Natural killer cell (primary cell): ENCODE data around the gene SORL1. TPM values are rescaled to one million over a fixed set of nuclear protein-coding genes. Genes with fewer than 3 reads are reported as not detected.
A peak's percentile ranks its signal among the peaks of the same experiment; 100 is the strongest.

Experiments
- ATAC-seq, 3 donors: fragments of 150-1000 bp in 2 of 3; fragments of 200-7000 bp in 1 of 3; cut with Tn5 transposase; 1 replicate in 1 of 3; 2 replicates in 2 of 3; pipeline ENCODE4 v1.10.0; 2021; ENCODE audit warnings: mild to moderate bottlenecking in 2 of 3, moderate library complexity in 2 of 3
- DNase-seq, 2 donors: peaks; one replicate each; pipeline versions ENCODE4 v3.0.0 to v3.0.0-alpha.2; 2013 to 2021; ENCODE audit warnings: mixed read lengths in 1 of 2
- H3K27ac ChIP-seq: one replicate; pipeline ENCODE4 v1.5.1; 2013; ENCODE audit warnings: mild to moderate bottlenecking, low read length
- H3K27me3 ChIP-seq: one replicate; pipeline ENCODE4 v1.6.1; 2013; ENCODE audit warnings: low read length; ENCODE audit not compliant: control insufficient read depth, insufficient read depth
- H3K36me3 ChIP-seq: one replicate; pipeline ENCODE4 v1.6.1; 2013; ENCODE audit warnings: low read length; ENCODE audit not compliant: control insufficient read depth, insufficient read depth
- H3K4me1 ChIP-seq: one replicate; pipeline ENCODE4 v1.6.1; 2013; ENCODE audit warnings: low read length; ENCODE audit not compliant: control insufficient read depth, insufficient read depth
- H3K4me3 ChIP-seq: one replicate; pipeline ENCODE4 v1.5.1; 2013; ENCODE audit warnings: low read length
- H3K9me3 ChIP-seq: one replicate; pipeline ENCODE4 v1.6.1; 2013; ENCODE audit warnings: low read length; ENCODE audit not compliant: control insufficient read depth, insufficient read depth
- H3K27ac Mint-ChIP-seq, 2 donors: one replicate each; pipeline ENCODE4 v1.8.0; 2022; ENCODE audit warnings: mild to moderate bottlenecking in 2 of 2, mixed read lengths in 2 of 2, moderate library complexity in 1 of 2
- H3K27me3 Mint-ChIP-seq, 2 donors: one replicate each; pipeline ENCODE4 v1.8.0; 2022; ENCODE audit warnings: low read depth in 2 of 2, mixed read lengths in 2 of 2
- H3K36me3 Mint-ChIP-seq: one replicate; pipeline ENCODE4 v1.8.0; 2022; ENCODE audit warnings: mixed read lengths
- H3K4me1 Mint-ChIP-seq, 2 donors: one replicate each; pipeline ENCODE4 v1.8.0; 2022; ENCODE audit warnings: mixed read lengths in 2 of 2
- H3K4me3 Mint-ChIP-seq: one replicate; pipeline ENCODE4 v1.8.0; 2022; ENCODE audit warnings: mild to moderate bottlenecking, moderate library complexity, mixed read lengths
- H3K9me3 Mint-ChIP-seq, 2 donors: one replicate each; pipeline ENCODE4 v1.8.0; 2022; ENCODE audit warnings: mixed read lengths in 2 of 2
- WGBS: methylation state at CpG from one replicate; pipeline ENCODE4 v1.1.7; 2013; ENCODE audit warnings: missing lambda C conversion rate; ENCODE audit not compliant: insufficient coverage; 5-methylcytosine and 5-hydroxymethylcytosine counted together
- intact Hi-C: fragments of 100-400 bp; cut with micrococcal nuclease; formaldehyde crosslinking; loops from one replicate; pipeline ENCODE4 v1.14.2; 2022
- total RNA-seq, 4 donors: library from RNA; stranded (reverse); fragments of 120-200 nt in 1 of 4; gene quantifications; one replicate each; pipeline versions ENCODE4 v1.2.3 to v1.2.4, GENCODE V29; 2013 to 2022
- TF ChIP-seq, protein P1 (sequence below): fragments of 200-600 bp; IDR thresholded peaks from one replicate; pipeline ENCODE4 v1.8.0; 2022; ENCODE audit warnings: antibody characterized with exemption

The SORL1 gene
- total RNA-seq, 3 donors from 2014 or later (not counting 1 experiment from before 2014, with no cell fraction given): 386 to 519 (median 456) TPM

DNA sequence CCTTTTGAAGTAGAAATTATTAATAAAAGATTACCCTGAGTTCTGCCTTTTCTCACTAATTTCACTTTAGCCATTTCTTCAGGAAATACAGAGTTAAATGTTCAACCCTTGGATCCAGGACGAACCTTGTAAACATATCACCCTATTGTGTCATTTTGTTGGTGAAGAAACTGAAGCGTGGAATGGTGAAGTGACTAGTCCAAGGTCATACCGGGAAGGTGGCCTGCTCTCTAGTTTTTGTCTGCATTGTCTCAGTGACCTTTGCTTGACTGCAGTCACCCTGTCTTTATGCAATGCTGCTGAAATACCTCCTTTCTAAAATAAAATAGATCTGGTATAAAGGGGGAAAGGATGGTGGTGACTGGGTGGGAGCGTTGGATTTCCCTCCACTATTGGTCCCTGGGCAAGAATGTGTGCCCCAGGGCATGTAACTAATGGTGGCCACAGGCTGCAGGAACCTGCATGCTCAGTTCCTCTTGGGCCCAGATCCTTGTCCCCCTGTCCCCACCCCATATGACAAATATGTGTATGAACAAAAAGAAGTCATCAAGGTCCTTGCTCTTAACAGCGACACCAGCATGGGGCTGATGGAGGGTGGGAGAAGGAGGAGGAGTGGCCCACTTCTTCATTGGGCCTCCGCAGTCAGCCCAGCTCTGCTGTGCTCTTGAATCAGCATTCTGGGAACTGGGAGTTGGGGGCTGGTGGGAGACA lies 1.6 kb downstream of the SORL1 start:
- 64% methylated on average over 5 of the region's 6 CpGs for WGBS
- H3K9me3 Mint-ChIP-seq: no peaks in the 10 kb centered on the region

GRCh38 chr11:121455115-121455514 lies 3.0 kb downstream of the SORL1 start:
- H3K36me3 Mint-ChIP-seq: peaks cover 6% of the 10 kb centered on the region
- H3K27ac ChIP-seq: peak overlapping the region; percentile 79
- no peaks in the 10 kb centered on the region for H3K9me3 ChIP-seq
- no peaks in the 10 kb centered on the region for H3K27me3 Mint-ChIP-seq
- H3K27ac Mint-ChIP-seq: peak overlapping the region; percentile 98 to 99
- intact Hi-C loops: no loop called here
- no peak overlapping the region for H3K4me3 ChIP-seq
- H3K27me3 ChIP-seq: no peaks in the 10 kb centered on the region
- TF ChIP-seq, protein P1, sequence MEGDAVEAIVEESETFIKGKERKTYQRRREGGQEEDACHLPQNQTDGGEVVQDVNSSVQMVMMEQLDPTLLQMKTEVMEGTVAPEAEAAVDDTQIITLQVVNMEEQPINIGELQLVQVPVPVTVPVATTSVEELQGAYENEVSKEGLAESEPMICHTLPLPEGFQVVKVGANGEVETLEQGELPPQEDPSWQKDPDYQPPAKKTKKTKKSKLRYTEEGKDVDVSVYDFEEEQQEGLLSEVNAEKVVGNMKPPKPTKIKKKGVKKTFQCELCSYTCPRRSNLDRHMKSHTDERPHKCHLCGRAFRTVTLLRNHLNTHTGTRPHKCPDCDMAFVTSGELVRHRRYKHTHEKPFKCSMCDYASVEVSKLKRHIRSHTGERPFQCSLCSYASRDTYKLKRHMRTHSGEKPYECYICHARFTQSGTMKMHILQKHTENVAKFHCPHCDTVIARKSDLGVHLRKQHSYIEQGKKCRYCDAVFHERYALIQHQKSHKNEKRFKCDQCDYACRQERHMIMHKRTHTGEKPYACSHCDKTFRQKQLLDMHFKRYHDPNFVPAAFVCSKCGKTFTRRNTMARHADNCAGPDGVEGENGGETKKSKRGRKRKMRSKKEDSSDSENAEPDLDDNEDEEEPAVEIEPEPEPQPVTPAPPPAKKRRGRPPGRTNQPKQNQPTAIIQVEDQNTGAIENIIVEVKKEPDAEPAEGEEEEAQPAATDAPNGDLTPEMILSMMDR: no peak
- ATAC-seq: no peak
- peaks cover 3% of the 10 kb centered on the region for H3K36me3 ChIP-seq
- no peaks in the 10 kb centered on the region for H3K9me3 Mint-ChIP-seq
- DNase-seq: no peak
- WGBS: 50% methylated on average over 3 of the region's 3 CpGs
- H3K4me3 Mint-ChIP-seq: peak overlapping the region; percentile 99
- H3K4me1 Mint-ChIP-seq: peaks cover 91 to 93% of the 10 kb centered on the region in 2 donors
- peaks cover 69% of the 10 kb centered on the region for H3K4me1 ChIP-seq

More for the DNA sequence above, 1.6 kb downstream of the SORL1 start:
- Histone ChIP-seq H3K4me3 (peak overlapping the region; percentile 89), H3K27ac (peak overlapping the region; percentile 79), H3K4me1 (peaks cover 72% of the 10 kb centered on the region), H3K27me3 (no peaks in the 10 kb centered on the region), H3K36me3 (peaks cover 3% of the 10 kb centered on the region), H3K9me3 (no peaks in the 10 kb centered on the region)
- intact Hi-C loops: loop anchor here (1.0 to 2.0 kb wide), 6 partner anchors 11 to 161 kb away; partner anchors contain the start of gene SC5D
- DNase-seq (no peak), ATAC-seq (no peak)
- Mint-ChIP-seq H3K36me3 (peaks cover 6% of the 10 kb centered on the region), H3K4me3 (peak overlapping the region; percentile 99), H3K27me3 (no peaks in the 10 kb centered on the region), H3K27ac (peak overlapping the region; percentile 98 to 99), H3K4me1 (peaks cover 91 to 93% of the 10 kb centered on the region in 2 donors)
- TF ChIP-seq, protein P1: no peak

GRCh38 chr11:121456151-121456550 lies 4.0 kb downstream of the SORL1 start:
- no peak for ATAC-seq
- Histone ChIP-seq H3K9me3 (no peaks in the 10 kb centered on the region), H3K4me1 (peaks cover 69% of the 10 kb centered on the region), H3K4me3 (no peak overlapping the region), H3K27ac (peak overlapping the region; percentile 17), H3K36me3 (peaks cover 3% of the 10 kb centered on the region), H3K27me3 (no peaks in the 10 kb centered on the region)
- Mint-ChIP-seq H3K27me3 (no peaks in the 10 kb centered on the region), H3K27ac (peak overlapping the region; percentile 98 to 99), H3K36me3 (peaks cover 6% of the 10 kb centered on the region), H3K4me1 (peaks cover 91 to 93% of the 10 kb centered on the region in 2 donors), H3K9me3 (no peaks in the 10 kb centered on the region), H3K4me3 (peak overlapping the region; percentile 72)
- TF ChIP-seq, protein P1: no peak
- no peak for DNase-seq
- WGBS: 93% methylated on average over 2 of the region's 2 CpGs
- intact Hi-C loops: no loop called here
